Uterus (tissue), 4 donors: Measurements from ENCODE around the gene RAB11A. TPM values are rescaled to one million over a fixed set of nuclear protein-coding genes. Genes with fewer than 3 reads are reported as not detected.

ENCODE experiments used
- DNase-seq, 2 donors: peaks; one replicate each; pipeline ENCODE4 v3.0.0-alpha.2; 2019 to 2020
- H3K27ac ChIP-seq, 2 donors: fragments of 200-600 bp; sonication (generic); 1 replicate in 1 of 2; 2 replicates in 1 of 2; pipeline ENCODE4 v1.5.1; 2016 to 2018
- H3K27me3 ChIP-seq, 2 donors: fragments of 200-600 bp; sonication (generic); one replicate each; pipeline ENCODE4 v1.5.1; 2018 to 2019; ENCODE audit warnings: control low read depth in 1 of 2
- H3K36me3 ChIP-seq, 2 donors: fragments of 200-600 bp; sonication (generic); one replicate each; pipeline ENCODE4 v1.5.1; 2019; ENCODE audit warnings: control low read depth in 1 of 2
- H3K4me1 ChIP-seq, 2 donors: fragments of 200-600 bp; sonication (generic); one replicate each; pipeline ENCODE4 v1.5.1; 2018 to 2019; ENCODE audit warnings: control low read depth in 1 of 2
- H3K4me3 ChIP-seq, 2 donors: fragments of 200-600 bp; sonication (generic); 1 replicate in 1 of 2; 2 replicates in 1 of 2; pipeline ENCODE4 v1.5.1; 2018 to 2019; ENCODE audit warnings: mild to moderate bottlenecking in 1 of 2
- H3K9me3 ChIP-seq, 2 donors: fragments of 200-600 bp; sonication (generic); one replicate each; pipeline ENCODE4 v1.5.1; 2019; ENCODE audit warnings: control low read depth in 1 of 2
- CTCF ChIP-seq, 4 experiments: fragments of 200-600 bp in 2 of 4; fragments of 450-650 bp in 2 of 4; sonication (generic) in 2 of 4; IDR thresholded peaks; one replicate each; pipeline ENCODE4 v1.5.1; 2016 to 2019; ENCODE audit warnings: antibody characterized with exemption in 4 of 4, mild to moderate bottlenecking in 2 of 4, moderate library complexity in 1 of 4
- POLR2A ChIP-seq, 2 donors: fragments of 450-650 bp; IDR thresholded peaks; one replicate each; pipeline ENCODE4 v1.6.1; 2016; ENCODE audit warnings: antibody characterized with exemption in 2 of 2, mild to moderate bottlenecking in 1 of 2, moderate library complexity in 1 of 2
- intact Hi-C: fragments of 100-400 bp; cut with DNase I; formaldehyde crosslinking; loops from one replicate; pipeline ENCODE4 v1.15.1; 2023; ENCODE audit warnings: low total_unique reads
- total RNA-seq, 4 donors: library from RNA; depleted of rRNA in 3 of 4; stranded (reverse); fragments of >200 nt in 3 of 4; gene quantifications; one replicate each; pipeline versions ENCODE4 v1.1.0 to v1.2.4, GENCODE V29; 2014 to 2023
- donor health status: DM: yes; HTN: yes; CAD: no.

RAB11A gene
- 100 to 1,000 TPM in 2 of 4 donors, 10 to 100 TPM in 2; 62.0 to 213 (median 151) TPM for total RNA-seq

DNA sequence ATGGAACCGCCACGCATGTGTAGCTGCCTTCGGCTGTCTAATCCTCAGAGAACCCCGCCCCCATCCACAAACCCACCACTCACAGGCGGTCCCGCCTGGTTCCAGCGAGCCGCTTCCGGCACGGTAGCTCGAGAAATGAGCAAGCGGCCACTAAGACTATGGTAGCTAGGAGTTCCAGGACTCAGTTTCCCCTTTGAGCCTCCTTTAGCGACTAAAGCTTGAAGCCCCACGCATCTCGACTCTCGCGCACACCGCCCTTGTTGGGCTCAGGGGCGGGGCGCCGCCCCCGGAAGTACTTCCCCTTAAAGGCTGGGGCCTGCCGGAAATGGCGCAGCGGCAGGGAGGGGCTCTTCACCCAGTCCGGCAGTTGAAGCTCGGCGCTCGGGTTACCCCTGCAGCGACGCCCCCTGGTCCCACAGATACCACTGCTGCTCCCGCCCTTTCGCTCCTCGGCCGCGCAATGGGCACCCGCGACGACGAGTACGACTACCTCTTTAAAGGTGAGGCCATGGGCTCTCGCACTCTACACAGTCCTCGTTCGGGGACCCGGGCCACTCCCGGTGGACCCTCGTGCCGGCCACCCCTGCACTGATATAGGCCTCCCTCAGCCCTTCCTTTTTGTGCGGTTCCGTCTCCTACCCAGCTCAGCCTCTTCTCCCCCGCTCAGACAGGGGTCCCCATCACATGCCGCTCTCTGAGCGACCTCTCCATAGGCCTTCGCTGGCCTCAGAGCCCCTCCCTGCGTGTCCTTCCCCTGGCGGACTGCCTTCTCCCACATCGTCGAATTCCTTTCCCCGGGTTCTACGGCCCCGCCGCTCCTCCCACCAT lies at the start of gene RAB11A:
Gene RAB11A, plus strand, starts transcription at position 366 of the 828 bp plus-strand sequence. Its CDS starts 95 bp downstream, at position 461.
- peak; percentile 95 to 96 for DNase-seq
- Histone ChIP-seq H3K36me3 (no peaks in the 10 kb centered on the region), H3K27me3 (no peaks in the 10 kb centered on the region), H3K4me1 (peaks cover 0 to 4% of the 10 kb centered on the region in 2 donors), H3K9me3 (no peaks in the 10 kb centered on the region), H3K4me3 (peak within 1 kb of the TSS; percentile 85 to 95), H3K27ac (peak within 1 kb of the TSS; percentile 97 to 98)
- TF ChIP-seq CTCF (IDR thresholded peaks at IDR 0.05) (peak; percentile 37 to 48 (median 41)), POLR2A (IDR thresholded peaks at IDR 0.05) (peak; percentile 79 to 93)
- intact Hi-C loops = no loop called here

GRCh38 chr15:65819563-65819960 lies 49.7 kb upstream of the RAB11A start:
- TF ChIP-seq POLR2A (IDR thresholded peaks at IDR 0.05) (no peak), CTCF (IDR thresholded peaks at IDR 0.05) (no peak)
- H3K9me3 ChIP-seq = no peaks in the 10 kb centered on the region
- H3K4me3 ChIP-seq = no peak overlapping the region
- H3K27me3 ChIP-seq = no peaks in the 10 kb centered on the region
- no peaks in the 10 kb centered on the region for H3K36me3 ChIP-seq
- intact Hi-C loops = no loop called here
- no peaks in the 10 kb centered on the region for H3K4me1 ChIP-seq
- no peak overlapping the region for H3K27ac ChIP-seq
- no peak for DNase-seq

- TF ChIP-seq POLR2A (IDR thresholded peaks at IDR 0.05) (no peak), CTCF (IDR thresholded peaks at IDR 0.05) (no peak)
- no peaks in the 10 kb centered on the region for H3K36me3 ChIP-seq
- H3K4me1 ChIP-seq = no peaks in the 10 kb centered on the region
- intact Hi-C loops = no loop called here
- no peaks in the 10 kb centered on the region for H3K27me3 ChIP-seq
- no peak overlapping the region for H3K27ac ChIP-seq
- no peaks in the 10 kb centered on the region for H3K9me3 ChIP-seq
- DNase-seq = no peak
- no peak overlapping the region for H3K4me3 ChIP-seq
These were observed 48.2 kb upstream of the RAB11A start for GRCh38 chr15:65821070-65821469.

- no peaks in the 10 kb centered on the region for H3K4me1 ChIP-seq
- H3K36me3 ChIP-seq = no peaks in the 10 kb centered on the region
- no peak overlapping the region for H3K4me3 ChIP-seq
- H3K9me3 ChIP-seq = no peaks in the 10 kb centered on the region
- no peaks in the 10 kb centered on the region for H3K27me3 ChIP-seq
- H3K27ac ChIP-seq = no peak overlapping the region
- TF ChIP-seq POLR2A (IDR thresholded peaks at IDR 0.05) (no peak), CTCF (IDR thresholded peaks at IDR 0.05) (no peak)
- intact Hi-C loops = no loop called here
- DNase-seq = no peak
These were observed 47.0 kb upstream of the RAB11A start for GRCh38 chr15:65822316-65822715.

- Histone ChIP-seq H3K27ac (no peak overlapping the region), H3K4me1 (no peaks in the 10 kb centered on the region), H3K27me3 (no peaks in the 10 kb centered on the region), H3K4me3 (no peak overlapping the region), H3K9me3 (no peaks in the 10 kb centered on the region), H3K36me3 (no peaks in the 10 kb centered on the region)
- peak; percentile 28 to 48 for DNase-seq
- intact Hi-C loops = no loop called here
- peak; percentile 31 to 68 (median 54) for TF ChIP-seq CTCF (IDR thresholded peaks at IDR 0.05)
- TF ChIP-seq POLR2A (IDR thresholded peaks at IDR 0.05) = no peak
These were observed 45.1 kb upstream of the RAB11A start for GRCh38 chr15:65824031-65824743.
